ENCODE measurements around the gene SPATA7.

Gene SPATA7

DNA sequence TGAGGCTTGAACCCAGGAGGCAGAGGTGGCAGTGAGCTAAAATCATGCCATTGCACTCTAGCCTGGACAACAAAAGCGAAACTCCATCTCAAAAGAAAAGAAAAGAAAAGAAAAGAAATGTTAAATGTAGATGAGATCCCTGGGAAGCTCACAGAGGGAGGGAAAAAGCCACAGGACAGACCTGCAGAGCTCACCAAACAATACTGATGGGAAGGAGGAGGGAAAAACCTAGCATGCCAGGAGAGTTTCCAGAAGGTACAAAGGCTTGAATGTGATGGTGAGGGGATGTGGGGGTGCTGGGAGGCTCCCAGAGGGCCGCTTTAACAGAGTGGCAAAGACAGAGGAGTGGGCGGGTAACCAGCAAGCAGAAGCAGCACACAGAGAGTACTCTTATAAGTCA, 97.1 kb downstream of the SPATA7 start:
- DNase-seq (no peak), ATAC-seq (no peak)

Measured in stimulated activated naive CD8-positive, alpha-beta T cell treated with anti-CD3 and anti-CD28 coated beads, Interleukin-15, Interleukin-2, amounts not matched to agents 100 U/mL and 50 U/mL, for 24 hours (primary cell).